HFFc6 (cell line): ENCODE measurements around the gene PGM2. TPM values are rescaled to one million over a fixed set of nuclear protein-coding genes. Genes with fewer than 3 reads are reported as not detected.
A peak's percentile ranks its signal among the peaks of the same experiment; 100 is the strongest.

Experiments used
- DNase-seq: peaks from one replicate; pipeline ENCODE4 v3.0.0-alpha.2; 2018
- H3K27ac Mint-ChIP-seq: 2 replicates; pipeline ENCODE4 v1.8.0; 2020; ENCODE audit warnings: mild to moderate bottlenecking, mixed read lengths
- H3K27me3 Mint-ChIP-seq: 2 replicates; pipeline ENCODE4 v1.8.0; 2021; ENCODE audit warnings: mild to moderate bottlenecking, moderate library complexity, mixed read lengths; ENCODE audit not compliant: insufficient read depth
- H3K36me3 Mint-ChIP-seq: 2 replicates; pipeline ENCODE4 v1.8.0; 2021; ENCODE audit warnings: low read depth, mixed read lengths
- H3K4me1 Mint-ChIP-seq: 2 replicates; pipeline ENCODE4 v1.8.0; 2020; ENCODE audit warnings: low read depth, mixed read lengths
- H3K4me3 Mint-ChIP-seq: 2 replicates; pipeline ENCODE4 v1.8.0; 2020; ENCODE audit warnings: mild to moderate bottlenecking, moderate library complexity, mixed read lengths
- H3K9me3 Mint-ChIP-seq: 2 replicates; pipeline ENCODE4 v1.8.0; 2020; ENCODE audit warnings: mild to moderate bottlenecking, mixed read lengths
- CTCF ChIP-seq: fragments of 200-600 bp; sonication (generic); IDR thresholded peaks from 2 replicates; pipeline ENCODE4 v1.5.0; 2021; ENCODE audit warnings: antibody characterized with exemption, mild to moderate bottlenecking
- total RNA-seq, 6 experiments: library from RNA; stranded (reverse); fragmentation: NEBNext Ultra II Directional; extraction: Animal tissue kit (Norgen Biotek cat#: 25700); gene quantifications; 2 replicates in 1 of 6; 3 replicates in 5 of 6; pipeline ENCODE4 v1.2.3, GENCODE V29; 2021

PGM2 gene
- total RNA-seq, 6 experiments from 2014 or later, result 38.8 to 47.0 (median 45.0) TPM

- no peak for DNase-seq
- Mint-ChIP-seq H3K4me1 (no peaks in the 10 kb centered on the region; the same call in 1 of the 2 replicates), H3K36me3 (peaks cover 17% of the 10 kb centered on the region), H3K27ac (no peak overlapping the region), H3K9me3 (no peaks in the 10 kb centered on the region), H3K27me3 (no peaks in the 10 kb centered on the region), H3K4me3 (no peak overlapping the region)
- TF ChIP-seq CTCF, result no peak
These were observed 32.4 kb downstream of the PGM2 start for GRCh38 chr4:37858872-37859271.

GRCh38 chr4:37860266-37860665, 33.8 kb downstream of the PGM2 start:
- no peaks in the 10 kb centered on the region for H3K9me3 Mint-ChIP-seq
- H3K4me1 Mint-ChIP-seq, result peaks cover 9% of the 10 kb centered on the region; the same call in 1 of the 2 replicates
- DNase-seq, result no peak
- TF ChIP-seq CTCF, result no peak
- no peak overlapping the region for H3K27ac Mint-ChIP-seq
- no peaks in the 10 kb centered on the region for H3K27me3 Mint-ChIP-seq
- H3K4me3 Mint-ChIP-seq, result no peak overlapping the region
- peaks cover 17% of the 10 kb centered on the region for H3K36me3 Mint-ChIP-seq

- TF ChIP-seq CTCF, result no peak
- Mint-ChIP-seq H3K27me3 (no peaks in the 10 kb centered on the region), H3K4me1 (peaks cover 16% of the 10 kb centered on the region; the same call in 1 of the 2 replicates), H3K36me3 (peaks cover 30% of the 10 kb centered on the region), H3K4me3 (no peak overlapping the region), H3K27ac (no peak overlapping the region), H3K9me3 (no peaks in the 10 kb centered on the region)
- DNase-seq, result no peak
These were observed 36.5 kb downstream of the PGM2 start for GRCh38 chr4:37862961-37863360.

- Mint-ChIP-seq H3K27ac (no peak overlapping the region), H3K4me3 (no peak overlapping the region), H3K4me1 (peaks cover 16% of the 10 kb centered on the region; the same call in 1 of the 2 replicates), H3K27me3 (no peaks in the 10 kb centered on the region), H3K9me3 (no peaks in the 10 kb centered on the region), H3K36me3 (peaks cover 31% of the 10 kb centered on the region)
- no peak for DNase-seq
- TF ChIP-seq CTCF, result no peak
These were observed 38.3 kb downstream of the PGM2 start for GRCh38 chr4:37864786-37865185.

GRCh38 chr4:37865450-37865849, 39.0 kb downstream of the PGM2 start:
- no peak for TF ChIP-seq CTCF
- DNase-seq, result peak; percentile 41
- Mint-ChIP-seq H3K4me1 (peaks cover 16% of the 10 kb centered on the region; the same call in 1 of the 2 replicates), H3K27me3 (no peaks in the 10 kb centered on the region), H3K4me3 (no peak overlapping the region), H3K27ac (no peak overlapping the region), H3K36me3 (peaks cover 31% of the 10 kb centered on the region), H3K9me3 (no peaks in the 10 kb centered on the region)

- H3K27me3 Mint-ChIP-seq, result no peaks in the 10 kb centered on the region
- no peak for TF ChIP-seq CTCF
- no peak for DNase-seq
- H3K4me1 Mint-ChIP-seq, result peaks cover 16% of the 10 kb centered on the region; the same call in 1 of the 2 replicates
- no peak overlapping the region for H3K27ac Mint-ChIP-seq
- H3K36me3 Mint-ChIP-seq, result peaks cover 24% of the 10 kb centered on the region
- H3K9me3 Mint-ChIP-seq, result no peaks in the 10 kb centered on the region
- H3K4me3 Mint-ChIP-seq, result no peak overlapping the region
These were observed 40.6 kb downstream of the PGM2 start for GRCh38 chr4:37867102-37867501.
